GM19468 (cell line): ENCODE results near the gene PGAP6.
"Not testable (repeated sequence)": the region's sequence is repeated elsewhere in the genome, so short reads cannot be mapped to it uniquely, and the experiment has no call there.

ENCODE experiments used
- ATAC-seq: cut with Tn5 transposase; IDR thresholded peaks from one replicate; pipeline ENCODE4 v1.9.1; 2021; ENCODE audit warnings: mild to moderate bottlenecking, moderate library complexity, moderate number of reproducible peaks; ENCODE audit not compliant: unreplicated experiment; ENCODE audit errors: extremely low read depth

The PGAP6 gene

DNA sequence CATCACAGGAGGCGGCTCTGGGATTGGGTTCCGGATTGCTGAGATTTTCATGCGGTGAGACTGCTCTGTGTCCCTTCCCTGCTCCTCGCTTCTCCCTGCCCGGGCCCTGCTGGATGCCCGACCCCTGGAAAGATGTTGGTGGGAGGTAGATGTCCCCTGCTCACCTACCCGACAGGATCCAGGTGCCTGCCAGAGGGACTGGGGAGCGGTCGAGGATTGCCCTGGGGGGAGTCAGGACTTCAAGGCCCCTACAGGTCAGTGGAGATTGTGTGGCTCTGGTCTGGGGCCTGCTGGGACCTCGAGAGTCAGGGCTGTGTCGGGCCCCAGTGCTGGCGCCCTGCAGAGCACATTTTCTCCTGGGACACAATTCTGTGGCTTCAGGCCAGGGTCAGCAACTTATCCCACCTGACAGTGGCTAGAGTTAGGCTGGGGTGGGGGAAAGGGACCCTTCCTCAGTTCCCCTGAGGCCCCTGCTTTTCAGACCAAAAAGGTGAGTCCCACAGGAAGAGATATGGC lies 23.3 kb upstream of the PGAP6 start:
- ATAC-seq: no peak

DNA sequence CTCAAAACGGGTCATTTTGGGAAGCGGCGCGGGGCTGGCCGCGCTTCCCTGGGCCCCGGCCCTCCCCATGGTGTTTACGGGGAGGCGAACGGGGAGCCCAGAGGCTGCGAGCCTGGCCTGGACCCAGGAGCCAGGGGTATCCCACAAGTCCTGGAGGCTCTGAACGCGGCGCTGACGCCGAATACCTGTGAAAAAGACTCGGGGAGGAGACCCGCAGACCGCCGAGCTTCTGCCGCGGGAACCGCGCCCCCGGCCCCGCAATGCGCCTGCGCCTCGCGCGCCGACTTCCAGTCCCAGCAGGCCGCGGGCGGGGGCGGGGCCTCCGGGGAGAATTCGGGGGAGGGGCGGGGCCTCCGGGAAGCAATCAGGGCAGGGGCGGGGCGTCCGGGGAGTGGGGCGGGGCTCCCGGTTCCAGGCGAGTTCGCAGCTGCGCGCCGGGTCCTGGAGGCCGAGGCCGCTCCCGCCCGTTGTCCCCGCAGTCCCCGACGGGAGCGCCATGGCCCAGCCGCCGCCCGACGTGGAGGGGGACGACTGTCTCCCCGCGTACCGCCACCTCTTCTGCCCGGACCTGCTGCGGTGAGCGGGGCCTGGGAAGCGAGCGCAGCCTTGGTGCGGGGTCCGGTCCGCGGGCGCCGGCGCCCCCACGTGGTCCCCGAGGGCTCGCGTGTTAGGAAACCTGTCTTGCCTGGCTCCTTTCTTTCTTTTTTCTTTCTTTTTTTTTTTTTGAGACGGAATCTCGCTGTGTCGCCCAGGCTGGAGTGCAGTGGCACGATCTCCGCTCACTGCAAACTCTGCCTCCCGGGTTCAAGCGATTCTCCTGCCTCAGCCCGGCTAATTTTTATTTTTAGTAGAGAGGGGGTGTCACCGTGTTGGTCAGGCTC lies 19.9 kb upstream of the PGAP6 start, which contains the start of gene DECR2:
Gene DECR2 (plus strand): TSS at position 418 of the 881 bp plus-strand sequence. CDS start 79 bp downstream, at position 497.
- ATAC-seq: peak; percentile 23

DNA sequence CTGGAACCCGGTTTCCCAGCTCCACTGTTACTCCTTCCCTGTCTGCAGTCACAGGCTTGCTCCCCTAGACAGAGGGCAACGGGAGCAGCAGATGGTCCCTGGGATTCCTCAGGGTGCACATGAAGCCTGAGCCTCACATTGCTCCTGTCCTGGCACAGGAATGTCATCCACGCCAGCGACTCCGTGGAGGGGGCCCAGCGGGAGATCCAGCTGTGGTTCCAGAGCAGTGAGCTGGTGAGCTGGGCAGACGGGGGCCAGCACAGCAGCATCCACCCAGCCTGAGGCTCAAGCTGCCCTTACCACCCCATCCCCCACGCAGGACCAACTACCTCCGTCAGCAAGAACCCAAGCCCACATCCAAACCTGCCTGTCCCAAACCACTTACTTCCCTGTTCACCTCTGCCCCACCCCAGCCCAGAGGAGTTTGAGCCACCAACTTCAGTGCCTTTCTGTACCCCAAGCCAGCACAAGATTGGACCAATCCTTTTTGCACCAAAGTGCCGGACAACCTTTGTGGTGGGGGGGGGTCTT lies 18.3 kb upstream of the PGAP6 start:
- ATAC-seq: no peak

DNA sequence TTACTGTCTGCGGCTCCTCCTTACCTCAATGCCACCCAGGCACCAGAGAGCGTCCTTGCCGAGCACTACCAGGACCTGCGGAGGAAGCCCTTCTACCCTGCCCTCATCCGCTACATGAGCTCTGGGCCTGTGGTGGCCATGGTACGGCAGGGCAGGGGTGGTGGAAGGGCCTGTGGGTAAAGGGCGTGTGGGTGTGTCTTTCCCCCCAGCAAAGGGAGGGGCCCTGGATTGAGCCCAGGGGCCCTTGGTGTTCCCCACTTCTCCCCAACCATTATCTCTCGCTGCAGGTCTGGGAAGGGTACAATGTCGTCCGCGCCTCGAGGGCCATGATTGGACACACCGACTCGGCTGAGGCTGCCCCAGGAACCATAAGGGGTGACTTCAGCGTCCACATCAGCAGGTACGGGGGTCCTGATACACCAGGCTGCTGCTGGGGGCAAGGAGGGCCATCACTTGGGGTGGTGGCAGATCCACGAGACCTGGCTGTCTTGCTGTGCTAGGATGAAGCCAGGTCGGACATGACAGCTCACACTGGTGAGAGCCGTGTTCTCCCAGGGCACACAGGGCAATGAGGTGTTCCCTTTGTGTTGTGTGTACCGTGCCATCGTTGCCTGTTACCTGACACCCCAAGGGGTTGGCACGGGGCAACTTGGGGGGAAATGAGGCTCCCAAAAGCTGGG lies 17.7 kb upstream of the PGAP6 start:
- no peak for ATAC-seq

DNA sequence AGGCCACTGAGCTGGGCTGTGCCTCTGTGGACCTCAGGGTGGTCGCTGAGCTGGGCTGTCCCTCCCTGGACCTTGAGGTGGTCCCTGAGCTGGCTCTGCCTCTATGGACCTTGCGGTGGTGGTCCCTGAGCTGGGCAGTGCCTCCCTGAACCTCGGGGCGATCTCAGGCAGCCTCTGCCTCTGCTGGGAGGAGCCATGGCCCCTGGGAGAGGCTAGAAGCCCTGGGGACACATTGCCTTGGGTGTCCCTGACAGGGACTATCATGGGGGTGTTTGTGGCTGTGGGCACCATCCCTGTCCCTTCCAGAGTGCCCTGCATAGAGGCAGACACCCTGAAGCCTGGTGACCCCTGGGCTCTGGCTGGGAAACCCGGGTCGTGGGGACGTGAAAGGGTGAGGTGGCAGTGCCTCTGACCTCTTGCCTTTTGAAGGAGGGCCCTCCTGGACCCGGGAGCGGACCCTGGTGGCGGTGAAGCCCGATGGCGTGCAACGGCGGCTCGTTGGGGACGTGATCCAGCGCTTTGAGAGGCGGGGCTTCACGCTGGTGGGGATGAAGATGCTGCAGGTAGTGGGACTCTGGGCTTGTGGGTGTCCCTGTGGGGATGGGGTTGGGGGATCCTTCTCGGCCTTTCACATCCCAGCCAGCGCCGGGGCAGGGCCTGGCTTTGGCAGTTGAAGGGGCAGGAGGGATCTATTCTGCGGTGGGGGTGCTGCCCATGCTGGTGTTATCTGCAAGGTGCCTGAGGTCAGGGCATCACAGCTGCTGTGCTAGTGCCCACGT lies 17.0 kb upstream of the PGAP6 start:
- ATAC-seq: no peak

DNA sequence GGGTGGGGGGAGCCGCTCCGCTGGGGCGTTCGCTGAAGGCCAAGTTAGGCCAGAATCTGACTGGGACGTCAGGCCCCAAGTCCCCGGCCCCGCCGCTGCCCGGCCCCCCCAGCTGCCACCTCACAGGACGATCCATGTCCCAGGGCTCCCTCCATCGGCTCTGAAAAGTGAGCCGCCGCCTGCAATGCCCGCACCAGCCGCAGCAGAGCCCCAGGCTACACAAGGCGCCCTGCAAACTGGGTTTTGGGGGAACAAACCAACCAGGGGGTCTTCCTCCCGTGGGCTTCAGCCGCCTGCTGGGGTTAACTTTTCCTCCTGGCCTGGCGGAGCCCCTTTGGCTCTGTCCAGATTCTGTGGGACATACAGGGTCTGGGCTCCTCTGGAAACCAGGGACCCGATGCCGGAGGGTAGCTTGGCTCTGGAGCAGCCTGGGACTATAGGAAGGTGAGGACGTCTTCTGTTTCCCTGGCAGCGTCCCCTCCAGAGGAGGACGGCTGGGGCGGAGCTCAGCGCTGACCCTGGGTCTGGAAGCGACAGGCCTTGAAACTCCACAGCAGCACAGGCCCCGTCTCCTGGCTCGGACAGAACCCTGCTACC lies 16.1 kb upstream of the PGAP6 start:
- ATAC-seq: no peak

GRCh38 chr16:397135-397661 lies 15.4 kb upstream of the PGAP6 start, which contains the start of gene NME4:
Gene NME4 (plus strand): TSS chr16:397199. CDS start chr16:397223, 24 bp downstream.
- no peak for ATAC-seq

DNA sequence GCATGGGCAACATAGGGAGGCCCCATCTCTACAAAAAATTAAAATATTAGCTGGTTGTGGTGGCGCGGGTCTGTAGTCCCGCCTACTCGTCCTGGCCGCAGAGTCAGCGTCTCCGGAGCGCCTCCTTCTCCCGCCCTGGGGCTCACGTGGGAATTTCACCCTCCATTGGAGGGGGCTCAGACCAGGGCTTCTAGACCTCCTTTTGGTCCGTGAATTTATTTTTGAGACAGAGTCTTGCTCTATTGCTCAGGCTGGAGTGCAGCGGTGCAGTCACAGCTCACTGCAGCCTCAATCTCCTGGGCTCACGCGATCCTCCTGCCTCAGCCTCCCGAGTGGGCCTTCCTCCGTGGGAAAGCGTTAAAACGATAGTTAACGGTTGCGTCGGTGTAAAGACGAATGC lies 14.8 kb upstream of the PGAP6 start:
- ATAC-seq: no peak

- no peak for ATAC-seq
Observed at GRCh38 chr16:396199-396598, 14.4 kb upstream of the PGAP6 start.

DNA sequence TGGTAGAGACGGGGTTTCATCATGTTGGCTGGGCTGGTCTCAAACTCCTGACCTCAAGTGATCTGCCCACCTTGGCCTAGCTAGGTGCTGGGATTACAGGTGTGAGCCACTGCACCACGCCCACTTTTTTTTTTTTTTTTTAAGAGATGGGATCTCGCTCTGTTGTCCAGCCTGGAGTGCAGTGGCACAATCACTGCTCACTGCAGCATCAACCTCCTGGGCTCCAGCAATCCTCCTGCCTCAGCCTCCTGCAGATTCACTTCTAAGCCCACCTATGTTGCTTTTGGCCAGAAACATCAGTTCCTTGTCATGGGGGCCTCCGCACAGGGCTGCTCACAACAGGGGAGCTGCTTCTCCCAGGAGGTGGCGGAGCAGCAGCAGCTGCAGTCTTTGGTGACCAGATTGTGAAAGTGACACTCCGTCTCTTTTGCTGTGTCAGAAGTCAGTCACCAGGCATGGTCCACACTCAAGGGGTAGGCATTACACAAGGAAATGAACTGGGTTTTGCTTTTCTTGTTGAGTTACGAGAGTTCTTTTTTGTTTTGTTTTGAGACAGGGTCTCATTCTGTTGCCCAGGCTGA lies 10.8 kb upstream of the PGAP6 start:
- no peak for ATAC-seq

GRCh38 chr16:391885-392335 lies 10.1 kb upstream of the PGAP6 start:
- no peak for ATAC-seq

DNA sequence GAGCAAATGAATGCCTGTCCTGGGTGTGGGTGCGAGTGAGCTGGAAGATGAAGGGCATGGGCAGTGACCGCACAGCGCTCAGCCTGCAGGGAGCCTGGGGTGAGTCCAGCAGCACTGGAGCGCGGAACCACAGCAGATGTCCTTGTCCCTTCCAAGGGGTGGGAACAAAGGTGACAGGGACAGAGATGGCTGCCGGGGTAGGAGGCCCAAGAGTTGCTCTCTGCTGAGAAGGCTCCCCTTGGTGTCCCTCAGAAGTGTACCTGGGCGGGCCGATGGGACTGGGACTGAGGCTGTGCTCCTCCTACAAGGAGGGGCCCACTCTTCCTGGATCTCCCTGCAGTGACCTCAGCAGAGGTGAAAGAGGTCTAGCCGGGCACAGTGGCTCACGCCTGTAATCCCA lies 7.6 kb upstream of the PGAP6 start:
- ATAC-seq: no peak

DNA sequence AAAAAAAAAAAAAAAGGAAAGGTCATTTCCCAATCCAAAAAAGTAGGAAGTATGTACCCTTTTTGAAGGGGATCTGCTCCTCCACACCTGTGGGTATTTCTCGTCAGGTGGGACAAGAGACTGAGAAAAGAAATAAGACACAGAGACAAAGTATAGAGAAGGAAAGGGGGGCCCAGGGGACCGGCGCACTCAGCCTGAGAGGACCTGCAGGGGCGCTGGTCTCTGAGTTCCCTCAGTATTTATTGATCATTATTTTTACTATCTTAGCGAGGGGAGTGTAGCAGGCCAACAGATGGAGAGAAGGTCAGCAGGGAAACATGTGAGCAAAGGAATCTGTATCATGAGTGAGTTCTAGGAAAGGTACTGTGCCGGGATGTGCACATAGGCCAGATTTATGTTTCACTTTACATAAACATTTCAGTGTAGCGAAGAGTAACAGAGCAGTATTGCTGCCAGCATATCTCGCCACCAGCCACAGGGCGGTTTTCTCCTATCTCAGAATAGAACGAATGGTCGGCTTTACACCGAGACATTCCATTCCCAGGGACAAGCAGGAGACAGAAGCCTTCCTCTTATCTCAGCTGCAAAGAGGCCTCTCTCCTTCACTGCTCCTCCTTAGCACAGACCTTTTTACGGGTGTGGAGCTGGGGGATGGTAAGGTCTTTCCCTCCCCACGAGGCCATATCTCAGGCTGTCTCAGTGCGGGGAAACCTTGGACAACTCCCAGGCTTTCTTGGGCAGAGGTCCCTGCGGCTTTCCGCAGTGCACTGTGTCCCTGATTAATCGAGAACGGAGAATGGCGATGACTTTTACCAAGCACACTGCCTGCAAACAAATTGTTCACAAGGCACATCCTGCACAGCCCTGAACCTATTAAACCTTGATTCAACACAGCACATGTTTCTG lies 6.2 kb upstream of the PGAP6 start:
- not testable (repeated sequence) for ATAC-seq

GRCh38 chr16:386641-387156 lies 4.9 kb upstream of the PGAP6 start:
- no peak for ATAC-seq

GRCh38 chr16:383326-384051 lies 1.7 kb upstream of the PGAP6 start:
- ATAC-seq: no peak

DNA sequence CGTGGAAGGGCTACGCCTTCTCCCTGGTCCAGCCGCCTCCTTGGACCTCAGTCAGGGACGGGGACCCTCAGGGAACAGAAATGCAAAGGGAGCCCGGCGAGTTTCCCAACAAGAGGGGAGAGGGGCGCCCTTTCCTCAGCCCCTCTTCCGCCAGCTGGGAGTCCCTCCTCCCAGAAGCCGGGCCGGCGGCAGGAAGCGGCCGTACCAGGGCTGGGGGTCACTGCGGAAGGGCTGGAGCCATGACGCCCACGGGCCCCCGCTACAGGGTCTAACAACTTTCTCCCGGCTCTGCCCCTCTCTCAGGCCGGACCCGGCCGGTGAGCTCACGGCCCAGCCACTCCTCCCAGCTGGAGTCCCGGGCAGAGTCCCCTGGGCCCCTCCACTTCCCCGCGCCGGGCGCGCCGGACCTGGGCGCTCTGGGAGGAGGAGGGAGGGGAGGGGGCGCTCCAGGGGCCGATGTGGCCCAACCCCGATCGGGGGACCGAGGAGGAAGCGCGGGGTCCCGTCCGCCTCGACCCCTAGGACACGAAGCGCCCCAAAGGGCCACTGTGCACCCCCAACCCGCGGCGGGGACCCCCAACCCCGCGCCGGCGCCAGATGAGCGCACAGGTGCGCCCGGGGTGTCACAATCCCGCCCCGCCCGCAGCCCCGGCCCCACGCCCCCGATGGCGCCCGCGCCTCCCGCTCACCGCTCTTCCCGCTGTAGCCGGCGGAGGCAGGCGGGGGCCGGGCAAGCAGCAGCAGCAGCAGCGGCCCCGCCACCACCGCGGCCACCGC lies 578 bp downstream of the PGAP6 start:
- ATAC-seq: no peak

DNA sequence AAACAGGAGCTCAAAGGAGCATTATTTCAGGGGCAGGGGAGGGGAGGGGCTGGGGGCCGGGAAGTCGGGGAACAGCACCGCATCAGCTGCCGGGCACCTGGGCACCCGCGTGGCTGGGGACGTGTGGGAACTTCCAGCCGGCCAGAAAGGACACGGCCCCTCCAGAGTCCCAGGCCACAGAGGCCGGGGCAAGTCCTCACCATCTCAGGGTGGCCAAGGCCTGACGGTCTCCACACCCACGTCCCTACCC lies 1.1 kb downstream of the PGAP6 start:
- ATAC-seq: no peak
